ENCODE data around the gene FAM222B.

The FAM222B gene

GRCh38 chr17:28758411-28759121 lies 84.0 kb downstream of the FAM222B start:
- TF ChIP-seq, protein P1, sequence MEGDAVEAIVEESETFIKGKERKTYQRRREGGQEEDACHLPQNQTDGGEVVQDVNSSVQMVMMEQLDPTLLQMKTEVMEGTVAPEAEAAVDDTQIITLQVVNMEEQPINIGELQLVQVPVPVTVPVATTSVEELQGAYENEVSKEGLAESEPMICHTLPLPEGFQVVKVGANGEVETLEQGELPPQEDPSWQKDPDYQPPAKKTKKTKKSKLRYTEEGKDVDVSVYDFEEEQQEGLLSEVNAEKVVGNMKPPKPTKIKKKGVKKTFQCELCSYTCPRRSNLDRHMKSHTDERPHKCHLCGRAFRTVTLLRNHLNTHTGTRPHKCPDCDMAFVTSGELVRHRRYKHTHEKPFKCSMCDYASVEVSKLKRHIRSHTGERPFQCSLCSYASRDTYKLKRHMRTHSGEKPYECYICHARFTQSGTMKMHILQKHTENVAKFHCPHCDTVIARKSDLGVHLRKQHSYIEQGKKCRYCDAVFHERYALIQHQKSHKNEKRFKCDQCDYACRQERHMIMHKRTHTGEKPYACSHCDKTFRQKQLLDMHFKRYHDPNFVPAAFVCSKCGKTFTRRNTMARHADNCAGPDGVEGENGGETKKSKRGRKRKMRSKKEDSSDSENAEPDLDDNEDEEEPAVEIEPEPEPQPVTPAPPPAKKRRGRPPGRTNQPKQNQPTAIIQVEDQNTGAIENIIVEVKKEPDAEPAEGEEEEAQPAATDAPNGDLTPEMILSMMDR (IDR thresholded peaks at IDR 0.05), result no peak
- Histone ChIP-seq H3K4me3 (no peak overlapping the region), H3K27ac (no peak overlapping the region)
- DNase-seq (ENCODE audit: low spot score), result no peak

DNA sequence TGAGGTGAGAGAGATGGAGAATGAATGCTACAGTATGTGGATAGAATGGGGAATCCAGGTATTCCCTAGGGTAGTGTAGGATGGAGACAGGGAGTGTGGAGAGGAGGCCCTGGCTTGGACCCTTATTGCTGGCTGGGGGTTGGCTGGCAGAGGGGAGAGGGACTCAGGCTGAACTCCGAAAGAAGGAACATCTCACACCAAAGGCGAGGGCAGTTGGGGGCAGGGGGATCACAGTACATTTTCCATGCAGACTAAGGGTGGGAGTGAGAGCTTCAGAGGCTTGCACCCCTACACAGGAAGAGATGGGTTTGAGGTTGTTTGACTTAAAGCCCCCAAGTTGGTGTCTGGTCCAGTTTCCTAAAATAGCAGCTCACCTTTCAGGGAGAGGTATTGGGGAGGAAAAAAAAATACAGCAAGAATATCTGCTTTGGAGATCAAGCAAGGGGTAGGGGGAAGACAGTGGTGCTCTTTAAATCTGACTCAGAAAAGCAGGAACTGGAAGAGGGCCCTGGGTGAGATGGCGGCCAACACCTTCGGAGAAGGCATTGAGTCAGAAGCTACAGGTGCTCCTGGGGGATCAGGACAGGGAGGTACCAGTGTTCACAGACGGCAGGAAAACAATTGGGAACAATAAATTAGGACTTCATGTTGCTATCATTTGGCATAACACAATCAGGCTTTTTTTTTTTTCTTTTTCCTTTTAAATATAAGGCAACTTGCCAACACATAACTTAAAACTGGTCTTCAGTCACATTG lies 86.4 kb downstream of the FAM222B start:
- TF ChIP-seq, protein P1 (IDR thresholded peaks at IDR 0.05), result no peak
- no peak for DNase-seq (ENCODE audit: low spot score)
- no peak overlapping the region for H3K4me3 ChIP-seq
- H3K27ac ChIP-seq, result no peak overlapping the region

GRCh38 chr17:28755486-28755885 lies 87.1 kb downstream of the FAM222B start:
- no peak for DNase-seq (ENCODE audit: low spot score)
- H3K4me3 ChIP-seq, result no peak overlapping the region
- H3K27ac ChIP-seq, result no peak overlapping the region
- TF ChIP-seq, protein P1 (IDR thresholded peaks at IDR 0.05), result no peak

DNA sequence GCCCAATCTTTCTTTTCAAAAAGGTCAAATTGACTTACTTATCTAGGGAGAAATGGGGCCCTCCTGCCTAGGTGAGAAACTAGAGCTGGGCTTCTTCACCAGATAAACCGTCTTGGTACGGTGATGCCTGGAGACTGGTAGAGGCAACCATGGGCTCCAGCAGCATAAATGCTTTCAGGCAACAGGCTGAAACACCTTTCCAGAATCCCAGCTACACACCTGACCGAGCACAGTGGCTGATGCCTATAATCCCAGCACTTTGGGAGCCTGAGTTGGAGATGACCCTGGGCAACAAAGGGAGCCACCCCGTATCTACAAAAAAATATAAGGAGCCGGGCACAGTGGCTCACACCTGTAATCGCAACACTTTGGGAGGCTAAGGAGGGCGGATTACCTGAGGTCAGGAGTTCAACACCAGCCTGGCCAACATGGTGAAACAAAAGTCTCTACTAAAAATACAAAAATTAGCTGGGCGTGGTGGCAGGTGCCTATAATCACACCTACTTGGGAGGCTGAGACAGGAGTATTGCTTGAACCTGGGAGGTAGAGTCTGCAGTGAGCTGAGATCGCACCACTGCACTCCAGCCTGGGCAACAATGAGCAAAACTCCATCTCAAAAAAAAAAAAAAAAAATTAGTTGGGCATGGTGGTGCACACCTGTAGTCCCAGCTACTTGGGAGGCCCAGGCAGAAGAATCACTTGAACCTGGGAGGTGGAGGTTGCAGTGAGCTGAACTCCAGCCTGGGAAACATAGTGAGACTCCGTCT lies 90.8 kb downstream of the FAM222B start:
- H3K4me3 ChIP-seq, result no peak overlapping the region
- DNase-seq (ENCODE audit: low spot score), result no peak
- H3K27ac ChIP-seq, result no peak overlapping the region
- TF ChIP-seq, protein P1 (IDR thresholded peaks at IDR 0.05), result no peak

GRCh38 chr17:28750178-28751047 lies 92.2 kb downstream of the FAM222B start:
- TF ChIP-seq, protein P1 (IDR thresholded peaks at IDR 0.05), result peak; percentile 100
- DNase-seq (ENCODE audit: low spot score), result peak; percentile 91
- H3K4me3 ChIP-seq, result no peak overlapping the region
- H3K27ac ChIP-seq, result no peak overlapping the region

DNA sequence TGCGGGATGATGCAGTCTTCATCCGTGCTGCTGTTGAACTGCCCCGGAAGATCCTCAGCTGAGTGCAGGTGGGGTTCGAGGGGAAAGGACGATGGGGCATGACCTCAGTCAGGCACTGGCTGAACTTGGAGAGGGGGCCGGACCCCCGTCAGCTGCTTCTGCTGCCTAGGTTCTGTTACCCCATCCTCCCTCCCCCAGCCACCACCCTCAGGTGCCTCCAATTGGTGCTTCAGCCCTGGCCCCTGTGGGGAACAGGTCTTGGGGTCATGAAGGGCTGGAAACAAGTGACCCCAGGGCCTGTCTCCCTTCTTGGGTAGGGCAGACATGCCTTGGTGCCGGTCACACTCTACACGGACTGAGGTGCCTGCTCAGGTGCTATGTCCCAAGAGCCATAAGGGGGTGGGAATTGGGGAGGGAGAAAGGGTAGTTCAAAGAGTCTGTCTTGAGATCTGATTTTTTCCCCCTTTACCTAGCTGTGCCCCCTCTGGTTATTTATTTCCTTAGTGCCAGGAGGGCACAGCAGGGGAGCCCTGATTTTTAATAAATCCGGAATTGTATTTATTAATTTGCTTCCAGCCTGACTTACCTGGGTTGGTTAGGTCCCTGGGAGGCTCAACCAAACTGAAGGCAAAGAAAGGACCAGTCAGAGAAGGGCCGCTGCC lies 92.9 kb downstream of the FAM222B start:
- DNase-seq (ENCODE audit: low spot score), result no peak
- no peak overlapping the region for H3K4me3 ChIP-seq
- peak overlapping the region in 1 of 2 donors; percentile 17 for H3K27ac ChIP-seq

More for the DNA sequence above, 92.9 kb downstream of the FAM222B start:
- TF ChIP-seq, protein P1 (IDR thresholded peaks at IDR 0.05), result no peak

All from coronary artery (tissue), 2 donors.